Activated CD8-positive, alpha-beta memory T cell treated with anti-CD3 and anti-CD28 coated beads, Interleukin-2, amount 50 U/mL, for 4 hours (primary cell): ENCODE results near the gene CHRM5.
"Not testable (repeated sequence)": the region's sequence is repeated elsewhere in the genome, so short reads cannot be mapped to it uniquely, and the experiment has no call there.

Experiments used
- DNase-seq: peaks from one replicate; pipeline ENCODE4 v3.0.0-alpha.2; 2020

CHRM5 gene

GRCh38 chr15:34043813-34044212 lies 75.5 kb downstream of the CHRM5 start:
- no peak for DNase-seq

GRCh38 chr15:34046471-34047145 lies 78.3 kb downstream of the CHRM5 start:
- DNase-seq = no peak

DNA sequence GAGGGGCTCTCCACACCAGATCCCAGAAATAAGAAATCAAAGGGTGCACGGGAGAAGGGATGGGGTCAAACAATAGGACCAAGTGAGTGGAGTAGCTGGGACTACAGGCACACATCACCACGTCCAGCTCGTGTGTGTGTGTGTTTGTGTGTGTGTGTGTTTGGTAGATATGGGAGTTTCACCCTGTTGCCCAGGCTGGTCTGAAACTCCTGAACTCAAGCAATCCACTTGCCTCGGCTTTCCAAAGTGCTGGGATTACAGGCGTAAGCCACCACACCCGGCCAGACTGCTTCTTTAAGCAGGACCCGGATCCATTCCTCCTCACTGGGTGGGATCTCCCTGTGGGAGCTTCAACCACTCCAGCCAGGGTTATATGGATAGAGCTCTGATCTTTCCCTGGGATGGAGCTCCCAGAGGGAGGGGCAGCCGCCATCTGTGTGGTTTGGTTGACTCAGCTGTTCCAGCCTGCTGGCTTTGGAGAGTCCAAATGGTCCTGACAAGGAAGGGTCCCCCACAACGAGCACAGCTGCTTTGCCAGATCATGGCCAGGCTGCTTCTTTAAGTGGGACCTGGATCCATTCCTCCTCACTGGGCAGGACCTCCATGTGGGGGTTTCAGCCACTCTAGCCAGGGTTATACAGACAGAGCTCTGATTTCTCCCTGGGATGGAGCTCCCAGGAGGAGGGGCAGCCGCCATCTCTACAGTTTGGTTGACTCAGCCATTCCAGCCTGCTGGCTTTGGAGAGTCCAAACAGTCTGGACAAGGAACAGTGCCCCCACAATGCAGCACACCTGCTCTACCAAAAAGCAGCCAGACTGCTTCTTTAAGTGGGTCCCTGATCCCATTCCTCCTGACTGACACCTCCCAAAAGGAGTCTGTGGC lies 79.8 kb downstream of the CHRM5 start:
- DNase-seq = no peak

GRCh38 chr15:34049112-34049511 lies 80.8 kb downstream of the CHRM5 start:
- DNase-seq = no peak

DNA sequence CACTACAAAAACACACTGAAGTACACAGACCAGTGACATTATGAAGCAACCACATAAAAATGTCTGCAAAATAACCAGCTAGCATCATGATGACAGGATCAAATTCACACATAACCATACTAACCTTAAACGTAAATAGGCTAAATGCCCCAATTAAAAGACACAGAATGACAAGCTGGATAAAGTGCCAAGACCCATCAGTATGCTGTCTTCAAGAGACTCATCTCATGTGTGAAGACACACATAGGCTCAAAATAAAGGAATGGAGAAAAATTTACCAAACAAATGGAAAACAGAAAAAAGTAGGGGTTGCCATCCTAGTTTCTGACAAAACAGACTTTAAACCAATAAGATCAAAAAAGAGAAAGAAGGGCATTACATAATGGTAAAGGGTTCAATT lies 82.1 kb downstream of the CHRM5 start:
- not testable (repeated sequence) for DNase-seq

- DNase-seq = no peak
These were observed 85.9 kb downstream of the CHRM5 start for GRCh38 chr15:34054081-34054707.

GRCh38 chr15:34055868-34056595 lies 87.7 kb downstream of the CHRM5 start:
- no peak for DNase-seq

DNA sequence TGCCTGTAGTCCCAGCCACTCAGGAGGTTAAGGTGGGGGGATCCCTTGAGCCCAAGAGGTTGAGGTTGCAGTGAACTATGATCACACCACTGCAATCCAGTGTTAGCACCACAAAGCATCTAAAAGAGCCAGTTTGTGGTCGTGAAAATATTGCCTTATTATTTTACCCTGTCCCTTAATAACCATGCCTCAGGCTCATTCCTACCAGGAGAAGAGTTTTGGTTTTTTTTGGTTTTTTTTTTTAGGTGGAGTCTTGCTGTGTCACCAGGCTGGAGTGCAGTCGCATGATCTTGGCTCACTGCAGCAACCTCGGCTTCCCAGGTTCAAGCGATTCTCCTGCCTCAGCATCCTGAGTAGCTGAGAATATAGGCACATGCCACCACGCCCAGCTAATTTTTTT lies 88.6 kb downstream of the CHRM5 start:
- DNase-seq = no peak

- no peak for DNase-seq
These were observed 91.2 kb downstream of the CHRM5 start for GRCh38 chr15:34059476-34059875.

DNA sequence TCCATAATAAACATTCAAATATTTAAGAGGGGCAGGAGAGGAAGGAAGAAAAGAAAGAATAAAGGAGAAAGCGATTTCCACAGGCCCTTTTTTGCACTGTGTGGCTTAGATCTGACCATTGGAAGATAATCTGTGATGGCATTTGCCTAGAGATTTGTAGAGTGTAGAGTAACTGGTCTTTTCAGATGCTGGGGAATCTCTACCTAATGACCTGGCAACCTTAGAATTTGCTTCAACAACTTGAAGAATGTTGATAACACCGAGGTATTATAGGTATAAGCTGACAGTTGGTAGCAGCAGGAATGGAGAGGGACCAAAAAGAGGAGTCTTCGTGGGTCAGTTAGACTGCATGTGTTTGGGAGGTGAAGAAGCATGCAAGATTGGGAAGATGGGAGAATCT lies 91.6 kb downstream of the CHRM5 start:
- DNase-seq = no peak

GRCh38 chr15:34064438-34064837 lies 96.1 kb downstream of the CHRM5 start:
- no peak for DNase-seq

DNA sequence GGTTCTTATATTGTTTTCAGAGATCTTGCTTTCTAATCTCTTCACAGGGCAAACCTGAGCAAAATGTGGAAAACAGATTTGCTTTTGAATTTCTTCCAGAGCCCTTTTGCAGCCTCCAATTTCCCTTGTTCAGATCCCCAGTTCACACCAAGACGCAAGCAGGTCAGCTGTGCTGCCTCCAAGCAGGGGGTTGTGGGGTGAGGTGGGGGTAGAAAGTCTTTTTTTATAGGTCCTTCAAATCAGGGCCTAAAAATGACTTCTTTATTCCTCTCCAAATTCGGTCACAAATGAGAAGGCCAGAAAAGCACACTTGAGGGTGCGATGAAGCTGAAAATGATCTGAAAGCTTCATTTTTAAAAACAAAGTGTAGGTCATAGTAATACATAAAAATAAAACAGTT lies 97.0 kb downstream of the CHRM5 start:
- DNase-seq = no peak

- DNase-seq = no peak
These were observed 97.6 kb downstream of the CHRM5 start for GRCh38 chr15:34065941-34066340.

- no peak for DNase-seq
These were observed 101.7 kb downstream of the CHRM5 start for GRCh38 chr15:34070003-34070402.

DNA sequence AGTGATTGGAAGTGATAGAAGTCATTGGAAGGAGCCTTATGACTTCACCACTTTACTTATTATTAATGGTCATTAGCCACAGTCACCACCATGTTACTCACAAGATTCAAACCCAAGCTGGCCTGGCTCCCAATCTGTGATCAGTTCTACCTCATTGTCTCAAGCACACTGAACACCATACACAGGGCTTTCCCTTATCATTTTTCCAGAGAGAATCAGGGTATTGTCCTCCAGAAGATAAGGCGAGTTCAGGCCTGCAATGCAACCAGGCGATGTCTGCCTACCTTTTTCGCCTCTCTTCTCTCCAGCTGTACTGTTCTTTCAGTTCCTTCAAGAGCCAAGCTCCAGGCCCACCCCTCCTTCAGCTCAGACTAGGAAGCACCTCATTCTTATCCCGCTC lies 108.5 kb downstream of the CHRM5 start:
- DNase-seq = no peak

- no peak for DNase-seq
These were observed 110.6 kb downstream of the CHRM5 start for GRCh38 chr15:34078900-34079299.

DNA sequence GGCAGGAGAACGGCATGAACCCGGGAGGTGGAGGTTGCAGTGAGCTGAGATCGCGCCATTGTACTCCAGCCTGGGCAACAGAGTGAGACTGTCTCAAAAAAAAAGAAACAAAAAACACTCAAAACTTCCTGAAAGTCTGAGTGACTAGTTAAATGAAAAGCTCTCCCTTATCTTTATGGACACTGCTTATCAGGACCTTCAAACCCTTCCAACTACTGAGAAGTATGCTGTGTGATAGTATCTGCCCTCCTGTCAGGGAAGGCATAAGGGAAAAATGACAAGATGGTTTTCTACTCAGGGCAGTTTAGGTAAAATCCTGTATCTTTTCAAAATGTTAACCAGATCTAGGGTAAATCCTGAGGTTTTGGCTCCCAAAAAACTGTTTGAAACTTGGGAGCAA lies 111.6 kb downstream of the CHRM5 start:
- no peak for DNase-seq

GRCh38 chr15:34084086-34084485 lies 115.8 kb downstream of the CHRM5 start:
- no peak for DNase-seq

DNA sequence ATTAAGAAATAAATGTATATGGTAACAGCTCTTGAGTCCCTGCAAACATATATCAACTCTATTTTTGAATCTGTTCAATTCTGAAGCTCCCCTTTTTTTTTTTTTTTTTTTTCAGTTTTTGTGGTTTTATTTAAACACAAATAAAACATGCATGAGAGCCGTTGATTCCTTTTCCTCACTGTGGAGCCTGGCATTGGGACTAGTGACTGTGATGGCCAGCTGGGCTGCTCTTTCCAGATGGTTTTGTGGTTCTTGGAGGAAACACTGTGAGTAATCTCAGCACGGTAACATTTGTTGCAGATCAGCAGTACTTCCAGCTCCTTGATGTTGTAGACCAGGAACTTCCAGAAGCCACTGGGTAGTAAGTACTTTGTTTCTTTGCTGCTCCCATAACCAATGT lies 117.4 kb downstream of the CHRM5 start:
- no peak for DNase-seq

DNA sequence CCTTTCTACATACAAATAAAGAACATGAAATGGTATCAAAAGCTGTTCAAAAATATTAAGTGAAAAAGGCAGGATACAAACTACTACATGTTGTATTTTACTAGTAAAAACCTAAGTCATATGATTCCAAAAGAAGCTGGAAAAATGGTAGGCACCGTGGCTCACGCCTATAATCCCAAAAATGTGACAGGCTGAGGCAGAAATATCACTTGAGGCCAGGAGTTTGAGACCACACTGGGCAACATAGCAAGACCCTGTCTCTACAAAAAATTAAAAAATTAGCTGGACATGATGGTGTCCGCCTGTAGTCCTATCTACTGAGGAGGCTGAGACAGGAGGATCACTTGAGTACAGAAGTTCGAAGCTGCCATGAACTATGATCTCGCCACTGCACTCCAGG lies 131.6 kb downstream of the CHRM5 start:
- no peak for DNase-seq

DNA sequence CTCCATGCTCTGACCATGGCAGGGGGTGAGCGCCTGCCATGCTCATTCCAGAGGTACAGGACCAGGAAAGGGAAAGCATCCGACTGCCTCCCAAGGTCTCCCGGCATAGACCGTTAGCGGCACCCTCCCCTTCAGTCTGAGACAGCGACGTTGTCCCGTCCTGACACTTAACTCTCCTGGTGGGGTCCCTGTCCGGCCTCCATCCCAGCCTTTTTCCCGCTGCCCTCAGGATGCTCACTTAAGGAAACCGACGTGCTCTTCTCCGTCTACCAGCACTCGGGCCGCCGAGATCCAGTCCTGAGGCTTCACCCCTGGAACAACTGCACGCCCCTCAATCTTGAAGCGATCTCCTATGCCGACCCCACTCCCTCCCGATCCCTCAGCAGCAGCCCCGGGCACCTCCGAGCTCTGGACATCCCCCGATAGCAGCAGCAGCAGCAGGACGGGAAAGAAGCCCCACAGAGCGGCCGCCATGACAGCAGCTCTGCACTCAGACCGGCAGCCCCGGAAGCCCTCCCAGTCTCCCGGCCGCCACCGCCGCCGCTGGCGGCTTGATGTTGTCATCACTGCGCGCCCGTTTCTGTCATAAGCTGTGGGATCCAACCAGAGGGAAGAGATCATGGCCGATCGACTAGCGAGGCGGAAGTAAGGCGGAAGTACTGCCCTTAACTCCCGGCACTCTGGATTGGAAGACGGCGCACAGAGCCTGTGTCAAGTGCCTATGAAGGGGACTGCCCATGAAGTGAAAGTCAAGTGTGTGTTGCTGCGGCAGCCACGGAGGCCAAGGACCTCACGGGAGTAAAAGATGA lies 133.3 kb downstream of the CHRM5 start, which contains the start of the genes EMC7 and PGBD4:
Gene EMC7 (minus strand): TSS at position 497 of the 809 bp plus-strand sequence. CDS start 23 bp downstream, at position 474.
Gene PGBD4 (plus strand): TSS at position 718 of the 809 bp plus-strand sequence. CDS start 449 bp downstream, outside the sequence.
- DNase-seq = peak; percentile 100
